Measurements from ENCODE around the gene VSTM4. TPM values are rescaled to one million over a fixed set of nuclear protein-coding genes. Genes with fewer than 3 reads are reported as not detected.

The VSTM4 gene
- total and polyA plus RNA-seq, 2 of the 4 experiments (the other 2 are of a cell fraction), result 2.4 to 2.9 TPM

DNA sequence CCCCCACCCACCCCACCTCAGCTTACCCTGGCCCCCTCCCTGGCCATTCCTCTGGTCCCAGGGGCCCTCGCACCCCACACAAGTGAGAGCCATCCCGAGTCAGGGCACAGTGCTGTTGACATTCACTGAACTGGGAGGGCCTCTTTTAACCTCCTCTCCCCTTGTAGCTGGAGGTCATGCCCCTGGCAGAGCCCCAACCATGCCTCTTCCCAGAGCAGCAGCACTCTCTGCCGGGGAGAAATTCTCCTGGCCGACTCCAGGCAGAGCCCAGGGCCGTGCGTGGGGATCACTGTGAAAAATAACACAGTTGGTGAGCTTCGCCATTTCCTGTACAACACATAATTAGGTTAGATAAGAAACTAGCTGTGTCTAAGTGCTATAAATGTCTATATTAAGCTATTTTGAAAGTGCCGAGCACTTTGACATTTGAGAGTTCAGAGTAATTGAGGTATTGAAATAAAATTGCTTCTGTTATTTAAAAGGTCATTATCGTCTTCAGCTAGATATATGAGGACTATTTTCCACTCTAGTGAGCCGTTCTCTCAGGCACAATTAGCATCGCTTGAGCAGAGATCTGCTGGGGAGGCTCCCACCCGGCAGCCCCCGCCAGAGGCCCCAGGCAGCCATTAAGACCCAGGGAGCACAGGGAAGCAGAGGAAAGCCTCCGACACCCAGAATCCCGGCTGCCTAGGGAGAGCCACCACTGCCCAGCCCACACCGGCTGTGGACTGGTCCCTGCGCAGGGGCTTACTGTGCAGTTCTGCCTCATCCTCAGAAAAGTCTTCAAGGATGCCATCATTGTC is 113.3 kb downstream of the VSTM4 start:
- Histone ChIP-seq H3K27ac (ENCODE audit: insufficient read depth, low read length) (no peak overlapping the region), H4K8ac (ENCODE audit: low read depth in 2 of 2, low read length in 2 of 2) (no peak overlapping the region), H3K4me2 (ENCODE audit: low read depth, low read length) (no peak overlapping the region), H3K27me3 (ENCODE audit: control insufficient read depth, insufficient read depth, low read length) (peaks cover 15% of the 10 kb centered on the region), H4K91ac (ENCODE audit: insufficient read depth, low read depth, low read length) (no peak overlapping the region), H2BK120ac (ENCODE audit: low read depth, low read length) (no peak overlapping the region), H2BK5ac (ENCODE audit: low read depth, low read length, poor library complexity, severe bottlenecking) (no peak overlapping the region), H3K9ac (ENCODE audit: low read depth, low read length) (no peak overlapping the region), H3K79me1 (ENCODE audit: low read depth in 1 of 2, low read length in 2 of 2) (no peaks in the 10 kb centered on the region), H3K4me1 (ENCODE audit: control insufficient read depth, insufficient read depth, low read length) (no peaks in the 10 kb centered on the region), H2BK15ac (ENCODE audit: low read depth, low read length) (no peak overlapping the region), H3K36me3 (ENCODE audit: control insufficient read depth, insufficient read depth, low read length) (no peaks in the 10 kb centered on the region), H3K23ac (ENCODE audit: low read depth, low read length) (no peak overlapping the region), H4K5ac (ENCODE audit: low read depth, low read length) (no peak overlapping the region), H3K9me3 (ENCODE audit: control insufficient read depth, insufficient read depth, low read length) (no peaks in the 10 kb centered on the region), H2BK20ac (ENCODE audit: low read depth, low read length) (no peak overlapping the region), H2AK5ac (ENCODE audit: low read depth, low read length) (no peak overlapping the region), H3K4me3 (ENCODE audit: insufficient read depth, low read depth, low read length) (no peak overlapping the region), H3K56ac (ENCODE audit: extremely low read depth, insufficient read depth, low read length) (no peak overlapping the region), H4K20me1 (ENCODE audit: insufficient read depth, low read length) (no peaks in the 10 kb centered on the region), H3K4ac (ENCODE audit: low read depth, low read length) (no peak overlapping the region), H3K18ac (ENCODE audit: low read depth, low read length) (no peak overlapping the region), H3K14ac (replicated peaks; ENCODE audit: low read depth, low read length) (no peak overlapping the region), H2AK9ac (replicated peaks; ENCODE audit: low read depth, low read length, poor library complexity) (no peak overlapping the region), H3K9me1 (ENCODE audit: insufficient read depth, low read length) (no peaks in the 10 kb centered on the region), H2AFZ (replicated peaks; ENCODE audit: low read length, poor library complexity) (peak overlapping the region; percentile 11)
- DNase-seq (no peak), ATAC-seq (ENCODE audit: low read depth) (no peak)
- intact Hi-C loops (cut with micrococcal nuclease), result no loop called here
- TF ChIP-seq RFX5 (IDR thresholded peaks at IDR 0.05; ENCODE audit: low read depth, low read length), result no peak
- TF ChIP-seq NFE2L2 (IDR thresholded peaks at IDR 0.05; ENCODE audit: low read depth, low read length), result no peak
- TF ChIP-seq, protein P1, sequence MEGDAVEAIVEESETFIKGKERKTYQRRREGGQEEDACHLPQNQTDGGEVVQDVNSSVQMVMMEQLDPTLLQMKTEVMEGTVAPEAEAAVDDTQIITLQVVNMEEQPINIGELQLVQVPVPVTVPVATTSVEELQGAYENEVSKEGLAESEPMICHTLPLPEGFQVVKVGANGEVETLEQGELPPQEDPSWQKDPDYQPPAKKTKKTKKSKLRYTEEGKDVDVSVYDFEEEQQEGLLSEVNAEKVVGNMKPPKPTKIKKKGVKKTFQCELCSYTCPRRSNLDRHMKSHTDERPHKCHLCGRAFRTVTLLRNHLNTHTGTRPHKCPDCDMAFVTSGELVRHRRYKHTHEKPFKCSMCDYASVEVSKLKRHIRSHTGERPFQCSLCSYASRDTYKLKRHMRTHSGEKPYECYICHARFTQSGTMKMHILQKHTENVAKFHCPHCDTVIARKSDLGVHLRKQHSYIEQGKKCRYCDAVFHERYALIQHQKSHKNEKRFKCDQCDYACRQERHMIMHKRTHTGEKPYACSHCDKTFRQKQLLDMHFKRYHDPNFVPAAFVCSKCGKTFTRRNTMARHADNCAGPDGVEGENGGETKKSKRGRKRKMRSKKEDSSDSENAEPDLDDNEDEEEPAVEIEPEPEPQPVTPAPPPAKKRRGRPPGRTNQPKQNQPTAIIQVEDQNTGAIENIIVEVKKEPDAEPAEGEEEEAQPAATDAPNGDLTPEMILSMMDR (conservative IDR thresholded peaks at IDR 0.05; ENCODE audit: low read depth, low read length), result no peak
- TF ChIP-seq MAZ (IDR thresholded peaks at IDR 0.05; ENCODE audit: borderline replicate concordance, low read depth, low read length), result no peak
- no peak for TF ChIP-seq CEBPB (IDR thresholded peaks at IDR 0.05; ENCODE audit: low read depth, low read length)
- TF ChIP-seq, protein P2, sequence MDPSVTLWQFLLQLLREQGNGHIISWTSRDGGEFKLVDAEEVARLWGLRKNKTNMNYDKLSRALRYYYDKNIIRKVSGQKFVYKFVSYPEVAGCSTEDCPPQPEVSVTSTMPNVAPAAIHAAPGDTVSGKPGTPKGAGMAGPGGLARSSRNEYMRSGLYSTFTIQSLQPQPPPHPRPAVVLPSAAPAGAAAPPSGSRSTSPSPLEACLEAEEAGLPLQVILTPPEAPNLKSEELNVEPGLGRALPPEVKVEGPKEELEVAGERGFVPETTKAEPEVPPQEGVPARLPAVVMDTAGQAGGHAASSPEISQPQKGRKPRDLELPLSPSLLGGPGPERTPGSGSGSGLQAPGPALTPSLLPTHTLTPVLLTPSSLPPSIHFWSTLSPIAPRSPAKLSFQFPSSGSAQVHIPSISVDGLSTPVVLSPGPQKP (IDR thresholded peaks at IDR 0.05; ENCODE audit: borderline replicate concordance, low read depth, low read length), result no peak
- TF ChIP-seq FOS (IDR thresholded peaks at IDR 0.05; ENCODE audit: low read depth, low read length), result no peak
- no peak for TF ChIP-seq RAD21 (IDR thresholded peaks at IDR 0.05; ENCODE audit: low read length)
- TF ChIP-seq CHD1 (IDR thresholded peaks at IDR 0.05; ENCODE audit: low read depth, low read length), result no peak
- TF ChIP-seq BHLHE40 (IDR thresholded peaks at IDR 0.05; ENCODE audit: low read depth, low read length), result no peak
- no peak for TF ChIP-seq MXI1 (IDR thresholded peaks at IDR 0.05; ENCODE audit: borderline replicate concordance, low read depth, low read length)
- TF ChIP-seq, protein P3, sequence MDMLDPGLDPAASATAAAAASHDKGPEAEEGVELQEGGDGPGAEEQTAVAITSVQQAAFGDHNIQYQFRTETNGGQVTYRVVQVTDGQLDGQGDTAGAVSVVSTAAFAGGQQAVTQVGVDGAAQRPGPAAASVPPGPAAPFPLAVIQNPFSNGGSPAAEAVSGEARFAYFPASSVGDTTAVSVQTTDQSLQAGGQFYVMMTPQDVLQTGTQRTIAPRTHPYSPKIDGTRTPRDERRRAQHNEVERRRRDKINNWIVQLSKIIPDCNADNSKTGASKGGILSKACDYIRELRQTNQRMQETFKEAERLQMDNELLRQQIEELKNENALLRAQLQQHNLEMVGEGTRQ (IDR thresholded peaks at IDR 0.05; ENCODE audit: low read depth, low read length), result no peak
- no peak for TF ChIP-seq SMC3 (IDR thresholded peaks at IDR 0.05; ENCODE audit: low read depth, low read length)
- dilution Hi-C loops (cut with HindIII; ENCODE audit: low sequenced_read_pairs, unreplicated experiment), result no loop called here
- POLR2A ChIA-PET (ENCODE audit: unreplicated experiment), result no interaction called here
- CTCF ChIA-PET, result no interaction called here
- 53% methylated on average over 4 of the region's 17 CpGs; no CpG with 5 or more reads in 1 of the 2 experiments for WGBS, 2 experiments (ENCODE audit: extremely low coverage in 2 of 2, insufficient read length in 1 of 2)
- in situ Hi-C loops (cut with MboI; ENCODE audit: low sequenced_read_pairs), result no loop called here
- BruUV-seq (replicated peaks), result no TSS peak
